Stimulated activated CD4-positive, alpha-beta T cell treated with anti-CD3 and anti-CD28 coated beads, Interleukin-1b, Interleukin-23, amount 100 ng/mL, for 24 hours (primary cell): Measurements from ENCODE around the gene PCK1.

ENCODE experiments used
- DNase-seq, 4 experiments: peaks; one replicate each; pipeline ENCODE4 v3.0.0-alpha.2; 2020; ENCODE audit warnings: low read depth in 4 of 4, low spot score in 1 of 4

PCK1 gene

DNA sequence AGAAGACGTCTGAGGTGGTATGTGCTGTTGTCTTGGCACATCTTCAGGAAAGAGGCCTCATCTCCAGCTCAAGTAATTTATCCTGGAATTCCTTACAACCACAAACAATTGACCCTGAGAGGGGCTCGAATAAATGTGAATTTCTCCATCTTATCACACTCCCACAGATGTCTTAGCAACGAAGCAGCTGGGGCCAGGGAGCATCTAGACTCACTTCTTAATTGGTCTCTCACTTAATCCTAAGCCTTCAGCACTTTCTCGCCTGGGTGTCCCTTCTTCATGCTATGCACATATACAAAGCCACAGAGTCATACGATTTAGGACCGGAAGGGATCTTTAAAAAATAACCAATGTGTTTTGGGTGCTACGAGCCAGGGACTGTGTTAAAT lies 27.1 kb downstream of the PCK1 start:
- no peak for DNase-seq

DNA sequence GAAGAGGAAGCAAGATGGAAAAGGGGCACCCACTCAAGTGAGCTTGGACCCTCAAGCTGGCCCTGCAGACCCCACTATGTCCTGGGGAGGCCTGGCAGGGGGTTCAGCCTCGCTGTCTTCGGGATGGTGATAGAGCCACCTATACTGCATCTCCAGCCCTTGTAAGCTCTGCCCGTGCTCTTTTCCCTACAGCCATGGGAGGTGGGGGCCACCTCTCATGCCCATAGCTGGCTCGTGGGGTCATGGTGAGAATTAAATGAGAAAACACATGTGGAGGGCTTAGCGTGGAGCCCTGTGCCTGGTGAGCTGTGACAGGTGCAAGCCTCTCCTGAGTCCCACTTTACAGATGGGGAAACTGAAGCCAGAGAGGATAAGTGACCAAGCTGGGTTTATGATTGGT lies 27.7 kb downstream of the PCK1 start:
- DNase-seq, result no peak

DNA sequence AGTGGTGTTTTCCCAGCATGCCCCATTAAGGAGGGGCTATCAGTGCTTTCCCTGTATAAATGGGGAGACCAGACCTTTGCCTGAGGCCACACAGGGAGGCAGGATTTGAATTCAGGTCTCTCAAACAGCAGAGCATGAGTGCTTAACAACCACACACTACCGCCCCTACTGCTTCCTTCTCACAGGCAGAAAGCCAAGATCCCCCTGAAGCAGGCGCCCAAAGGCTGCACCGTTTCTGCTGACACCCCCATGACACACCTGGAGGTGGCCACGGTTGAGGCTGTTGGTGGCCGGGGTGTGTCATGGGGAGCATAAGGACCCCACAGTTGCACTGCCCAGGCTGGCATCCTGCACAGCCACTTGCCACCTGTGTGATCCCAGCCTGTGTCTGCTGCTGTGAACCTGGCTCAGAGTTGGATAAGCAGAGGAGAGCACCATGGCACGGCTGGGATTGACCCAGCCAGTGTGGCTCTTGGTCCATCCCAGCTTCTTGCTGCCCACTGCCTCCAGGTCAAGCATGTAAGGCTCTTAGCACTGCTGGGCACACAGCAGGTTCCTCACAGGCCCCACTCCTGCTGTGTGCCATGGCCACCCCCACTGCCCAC lies 28.3 kb downstream of the PCK1 start:
- no peak for DNase-seq

DNA sequence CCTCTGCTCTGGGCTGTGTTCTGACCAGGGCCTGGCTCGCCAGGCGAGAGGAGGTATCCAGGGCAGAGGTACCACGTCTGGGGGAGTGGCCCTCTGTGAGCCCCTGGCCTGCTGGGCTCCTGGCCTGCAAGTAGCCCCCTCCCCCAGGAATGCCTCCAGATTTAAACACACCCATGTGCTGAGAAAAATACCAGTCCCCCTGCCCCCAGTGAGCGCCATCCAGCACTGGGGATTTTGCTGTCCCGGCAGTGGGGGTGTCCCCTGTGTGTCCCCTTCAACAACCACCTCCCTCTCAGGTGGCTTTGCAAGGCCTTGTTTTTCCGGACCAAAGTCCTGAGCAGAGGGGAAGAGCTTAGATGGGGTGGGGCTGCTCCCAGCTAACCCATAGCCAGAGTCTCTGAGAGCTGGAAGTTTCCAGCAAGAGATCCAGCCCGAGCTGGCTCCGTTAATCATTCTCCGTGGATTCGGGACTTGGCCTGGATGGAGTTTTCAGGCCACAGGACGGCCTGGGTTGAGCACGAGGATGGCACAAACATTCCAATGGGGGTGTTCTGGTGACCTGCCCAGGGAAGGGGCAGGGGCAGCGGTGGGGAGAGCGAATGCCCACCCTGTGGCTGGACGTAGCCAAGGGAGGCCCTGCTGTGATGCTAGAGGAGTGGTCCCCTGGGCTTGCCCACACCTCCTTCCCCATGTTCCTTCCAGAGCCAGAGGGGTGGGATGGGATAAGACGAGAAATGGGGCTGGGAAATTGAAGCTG lies 29.0 kb downstream of the PCK1 start:
- DNase-seq, result no peak

DNA sequence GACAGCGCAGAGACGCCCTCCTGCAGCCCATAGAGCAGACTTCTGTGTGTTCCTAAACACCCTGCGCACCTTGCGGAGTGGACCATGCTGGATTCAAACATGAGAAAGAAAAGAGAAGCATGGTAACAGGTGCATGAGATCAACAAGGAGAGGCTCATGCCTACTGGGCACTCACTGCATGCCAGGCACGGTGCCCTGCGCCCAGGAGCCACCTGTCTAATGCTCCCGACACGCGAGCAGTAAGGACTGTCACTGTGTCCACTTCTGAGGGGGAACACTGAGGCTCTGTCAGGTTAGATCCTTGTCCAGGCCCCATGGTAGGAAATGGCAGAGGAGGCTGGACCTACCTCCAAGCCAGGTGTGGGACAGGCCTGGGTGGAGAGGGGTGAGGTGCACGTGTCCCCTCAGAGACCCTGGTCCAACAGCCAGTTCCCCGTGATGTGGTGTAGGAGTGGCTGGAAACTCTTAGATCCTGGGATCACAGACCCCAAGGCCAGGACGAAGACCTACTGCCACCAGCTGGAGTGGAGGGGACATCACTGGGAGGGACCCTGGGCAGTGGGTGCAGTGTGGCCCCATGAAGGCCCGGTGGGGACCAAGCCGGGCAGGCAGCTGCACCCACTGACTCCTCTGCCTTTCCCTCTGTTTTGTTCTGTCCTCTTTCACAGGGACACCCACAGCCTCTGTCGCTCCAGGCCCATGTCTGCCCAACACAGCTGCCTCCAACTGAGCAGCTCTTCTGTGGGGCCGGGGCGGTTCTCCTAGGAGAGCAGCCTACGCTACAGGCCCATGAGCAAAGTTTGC lies 29.8 kb downstream of the PCK1 start:
- DNase-seq, result no peak

DNA sequence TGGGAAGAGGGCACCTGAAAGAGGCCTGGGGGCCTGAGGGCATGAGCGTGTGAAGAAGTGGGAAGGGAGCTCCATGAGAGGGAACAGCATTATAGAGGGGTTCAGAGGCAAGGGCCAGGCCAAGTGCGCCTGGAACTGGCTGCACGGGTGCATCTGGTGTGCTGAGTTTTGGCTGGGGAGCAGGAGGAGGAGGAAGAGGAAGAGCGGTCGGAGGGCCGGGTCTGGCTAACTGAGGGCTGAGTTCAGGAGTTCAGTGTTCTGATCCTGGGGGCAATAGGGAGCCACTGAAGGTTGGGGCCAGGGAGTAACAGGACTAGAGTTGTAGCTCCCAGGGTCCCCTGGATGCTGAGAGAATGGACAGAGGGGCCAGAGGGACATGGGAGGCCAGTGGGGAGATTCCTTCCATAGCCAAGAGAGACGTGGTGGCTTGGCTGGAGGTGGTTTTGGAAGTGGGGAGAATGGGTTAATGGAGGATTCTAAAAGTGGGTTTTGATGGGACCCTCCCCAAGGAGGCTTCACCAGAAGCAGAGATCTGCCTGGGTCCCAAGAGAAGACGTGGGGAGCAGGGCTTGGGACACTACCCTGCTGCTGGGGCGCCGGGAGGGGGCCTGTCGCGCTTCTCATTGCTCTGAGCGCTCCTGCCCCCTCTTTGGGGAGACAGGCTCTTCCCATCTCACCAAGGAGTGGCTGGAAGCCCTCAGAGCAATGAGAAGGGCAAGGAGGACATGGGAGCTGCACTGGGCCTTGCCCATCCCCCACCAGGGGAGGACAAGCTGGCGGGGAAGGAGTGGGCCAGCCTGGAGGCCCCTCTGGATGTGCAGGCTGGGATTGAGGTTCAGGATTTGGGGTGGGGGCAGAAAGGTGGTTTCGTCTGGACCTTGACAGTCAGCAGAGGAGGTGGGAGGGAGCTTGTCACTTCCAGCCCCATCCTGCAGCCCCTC lies 30.6 kb downstream of the PCK1 start:
- DNase-seq, result no peak

DNA sequence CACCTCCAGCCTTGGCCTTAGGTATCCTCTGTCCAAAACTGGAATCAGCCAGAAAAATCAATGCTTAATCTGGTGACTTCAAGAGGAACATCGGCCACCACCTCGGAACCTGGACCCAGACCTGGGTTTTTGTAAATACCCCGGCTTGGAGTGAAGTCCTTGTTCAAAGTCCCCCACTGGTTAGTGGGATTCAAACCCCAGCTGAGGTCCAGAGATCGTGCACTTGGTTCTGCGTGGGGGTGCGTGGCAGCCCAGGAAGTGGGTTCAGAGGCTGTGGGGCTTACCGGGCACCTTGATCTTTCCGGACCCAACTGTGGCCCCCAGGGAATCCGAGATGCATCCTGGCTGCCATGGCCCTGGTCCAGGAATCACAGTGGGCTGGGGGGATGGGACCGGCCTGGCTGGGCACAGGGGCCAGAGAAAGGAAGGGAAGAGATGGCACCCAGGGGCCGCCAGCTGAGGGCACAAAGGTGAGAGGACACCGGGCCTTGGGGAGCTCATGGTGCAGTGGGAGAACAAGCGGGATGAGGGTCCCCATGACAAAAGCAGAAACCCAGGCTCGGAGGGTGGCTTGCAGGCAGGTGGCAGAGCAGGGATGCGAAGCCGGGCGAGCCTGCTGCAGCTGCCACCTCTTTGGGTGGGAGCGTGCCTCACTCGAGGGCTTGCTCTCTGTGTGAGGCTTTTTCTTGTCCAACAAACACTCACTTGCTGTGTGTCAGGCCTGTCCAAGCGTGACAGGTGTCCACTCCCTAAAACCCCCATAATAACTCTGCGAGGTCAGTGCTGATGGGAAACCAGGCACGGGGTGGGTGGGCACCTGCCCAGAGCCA lies 31.6 kb downstream of the PCK1 start:
- DNase-seq, result no peak

DNA sequence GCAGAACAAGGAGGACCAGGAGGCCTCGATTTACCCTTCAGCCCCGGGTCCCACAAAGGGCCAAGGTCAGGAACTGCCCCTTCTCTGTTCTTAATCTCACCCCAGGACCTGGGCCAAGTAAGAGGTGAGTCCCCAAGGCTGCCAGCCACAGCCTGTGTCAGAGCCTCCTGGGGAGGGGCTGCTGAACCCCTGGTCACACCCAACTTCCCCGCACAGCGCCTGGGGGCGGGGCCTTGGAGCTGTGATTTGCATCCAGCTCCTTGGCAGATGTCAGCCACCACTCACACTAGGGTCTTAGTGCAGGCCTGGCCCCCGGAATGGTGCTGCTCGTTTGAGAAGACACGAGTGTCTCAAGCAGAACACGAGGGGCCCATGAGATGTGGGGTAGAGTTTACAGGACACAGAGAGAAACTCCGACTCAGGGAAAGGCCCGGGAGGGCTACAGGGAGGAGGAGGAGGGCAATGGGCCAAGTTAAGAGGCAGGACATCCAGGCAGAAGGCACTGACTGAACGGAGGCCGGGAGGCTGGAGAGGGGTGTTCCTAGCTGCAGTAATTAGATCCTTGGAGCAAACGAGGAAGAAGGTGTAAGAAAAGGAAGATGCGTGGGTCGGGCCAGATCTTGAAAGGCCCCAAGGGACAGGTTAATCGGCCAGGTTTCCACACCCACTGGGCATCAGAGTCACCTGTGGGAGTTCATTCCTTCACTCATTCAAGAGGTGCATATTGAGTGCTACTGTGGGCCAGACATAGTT lies 32.4 kb downstream of the PCK1 start:
- DNase-seq, result no peak

DNA sequence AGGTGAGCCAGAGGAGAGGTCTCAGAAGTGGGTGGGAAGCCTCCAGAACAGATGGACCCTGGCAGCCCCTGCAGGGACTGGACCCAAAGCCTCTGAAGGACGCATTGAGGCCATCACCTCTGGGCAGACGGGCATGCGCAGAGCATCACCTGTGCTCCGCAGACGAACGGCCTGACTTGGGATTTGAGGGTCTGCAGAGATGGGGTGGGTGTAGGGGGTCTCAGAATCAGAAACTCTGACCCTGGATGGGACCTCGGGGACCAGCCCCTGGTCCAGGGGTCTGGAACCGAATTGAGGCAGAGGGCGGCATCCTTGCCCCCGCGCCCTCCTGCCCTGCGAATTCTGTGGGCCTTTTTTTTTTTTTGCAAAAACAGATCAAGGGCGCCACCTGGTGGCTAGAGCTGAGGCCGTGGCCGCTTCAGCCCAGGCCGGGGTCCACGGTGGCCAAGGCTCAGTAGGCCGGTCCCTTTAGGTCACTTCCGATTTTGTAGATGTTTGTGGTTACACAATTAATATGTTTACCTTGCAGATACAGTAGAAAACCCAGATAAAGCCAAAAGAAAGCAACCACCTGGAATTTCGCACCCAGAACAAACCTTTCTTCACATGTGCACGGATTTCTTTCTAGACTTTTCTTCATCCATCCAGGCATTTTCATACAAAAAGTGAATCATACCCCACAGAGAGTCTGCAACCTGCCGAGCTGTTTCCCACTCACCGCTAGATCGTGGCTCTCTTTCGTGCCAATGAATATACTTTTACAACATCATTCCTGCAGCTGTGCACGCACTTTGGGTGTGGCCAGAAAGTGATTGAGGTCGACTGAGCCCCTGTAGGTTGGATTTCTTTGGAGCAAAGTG lies 33.4 kb downstream of the PCK1 start:
- DNase-seq, result peak in 3 of 4 experiments; percentile 25 to 52 (median 34)

DNA sequence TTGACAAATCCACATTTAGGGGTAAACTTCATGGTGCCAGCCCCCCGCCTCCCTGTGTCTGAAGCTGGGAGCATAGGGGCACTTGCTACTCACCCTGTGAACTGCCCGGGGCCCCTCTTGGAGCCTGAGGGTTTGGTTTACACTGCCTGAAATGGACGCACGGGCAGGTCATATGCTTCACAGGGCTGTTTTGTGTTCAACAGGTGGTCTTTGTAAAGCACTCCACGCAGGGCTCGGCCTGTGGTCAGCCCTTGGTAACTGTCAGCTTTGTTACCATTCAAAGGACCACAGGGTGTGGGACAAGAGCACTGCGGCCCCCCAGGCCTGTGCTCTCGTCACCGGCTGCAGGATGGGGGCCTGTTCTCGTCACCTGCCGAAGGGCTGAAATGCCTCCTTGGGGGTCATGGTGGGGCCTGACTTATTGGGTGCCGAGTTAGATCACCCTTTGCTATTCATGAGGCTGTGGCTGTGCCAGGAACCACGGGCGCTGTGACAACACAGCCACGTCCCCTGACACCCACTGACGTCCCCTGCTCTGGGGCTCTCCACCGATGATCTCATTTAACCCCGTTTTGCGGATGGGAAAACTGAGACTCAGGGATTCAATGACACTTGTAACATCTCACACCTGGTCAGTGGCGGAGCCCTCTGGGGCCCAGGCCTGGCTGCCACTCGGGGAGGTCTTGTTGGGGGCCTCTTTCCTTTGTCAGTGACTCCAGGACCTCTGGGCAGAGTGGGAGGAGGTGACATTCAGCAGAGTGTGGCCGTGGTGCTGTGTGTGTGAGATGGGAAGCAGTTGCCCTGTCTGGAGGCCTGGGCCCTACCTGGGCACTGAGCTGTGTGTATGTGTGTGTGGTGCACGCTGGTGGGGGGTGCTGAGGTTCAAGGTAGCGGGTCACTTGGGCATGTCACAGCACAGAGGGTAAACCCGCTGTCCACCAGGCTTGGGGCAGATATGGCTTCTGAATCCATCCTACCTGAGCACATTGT lies 34.4 kb downstream of the PCK1 start:
- no peak for DNase-seq

DNA sequence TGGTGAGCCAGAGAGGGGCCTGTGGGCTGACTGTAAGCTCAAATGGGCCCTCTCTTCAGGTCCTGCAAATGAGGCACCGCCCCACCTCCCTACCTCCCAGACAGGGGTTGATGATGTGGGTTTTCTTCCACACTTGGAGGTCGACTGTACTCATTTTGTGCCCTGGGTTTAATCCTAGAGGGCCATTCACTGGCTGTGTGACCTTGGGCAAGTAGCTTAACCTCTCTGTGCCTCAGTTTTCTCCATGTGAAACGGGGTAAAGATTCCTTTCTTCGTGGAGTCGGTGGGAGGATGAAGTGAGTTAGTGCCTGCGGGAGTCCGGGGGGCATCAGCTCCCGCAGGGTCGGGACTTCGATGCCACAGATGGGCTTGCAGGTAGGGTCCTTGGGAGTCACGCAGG lies 35.4 kb downstream of the PCK1 start:
- DNase-seq, result no peak

DNA sequence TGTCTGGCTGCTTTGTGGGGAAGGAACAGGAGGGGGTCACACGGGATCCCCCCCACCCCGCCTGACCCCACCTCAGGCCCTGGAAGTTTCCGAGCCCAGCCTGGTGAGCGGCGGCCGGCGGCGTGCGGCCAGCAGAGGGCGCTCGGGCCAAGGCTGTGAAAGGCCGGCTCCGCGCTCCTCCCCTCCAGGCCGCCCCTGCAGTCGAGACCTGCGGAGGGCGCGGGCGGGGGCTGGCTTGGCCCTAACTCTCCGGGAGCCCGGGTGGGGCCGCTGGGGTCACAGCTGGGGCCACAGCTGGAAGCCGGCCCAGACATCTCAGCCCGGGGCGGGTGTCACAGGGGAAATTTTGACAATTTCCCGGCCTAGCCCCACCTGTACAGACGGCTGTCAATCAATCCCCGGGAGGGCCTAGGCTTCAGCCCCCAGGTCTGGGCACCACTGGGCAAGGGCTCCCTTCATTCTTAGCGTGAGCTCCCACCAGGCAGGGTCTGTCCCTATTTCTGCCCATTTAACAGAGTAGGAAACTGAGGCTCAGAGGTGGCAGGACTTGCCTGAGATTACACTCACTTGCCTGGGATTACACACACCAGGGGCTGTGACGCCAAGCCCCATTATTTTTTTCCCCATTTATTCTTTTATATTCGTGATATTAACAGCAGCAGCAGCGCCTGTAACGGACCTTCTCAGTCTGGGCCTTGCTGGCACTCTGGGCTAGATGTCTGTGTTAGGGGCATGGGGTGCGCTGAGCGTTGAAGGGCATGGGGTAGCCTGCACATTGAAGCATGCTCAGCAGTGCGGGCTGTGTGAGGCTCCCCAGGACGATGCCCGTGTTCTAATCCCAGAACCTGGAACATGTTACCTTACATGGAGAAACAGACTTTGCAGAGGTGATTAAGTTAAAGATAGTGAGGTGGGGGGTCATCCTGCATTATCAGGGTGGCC lies 36.4 kb downstream of the PCK1 start:
- DNase-seq, result peak; percentile 50 to 61 (median 59)

DNA sequence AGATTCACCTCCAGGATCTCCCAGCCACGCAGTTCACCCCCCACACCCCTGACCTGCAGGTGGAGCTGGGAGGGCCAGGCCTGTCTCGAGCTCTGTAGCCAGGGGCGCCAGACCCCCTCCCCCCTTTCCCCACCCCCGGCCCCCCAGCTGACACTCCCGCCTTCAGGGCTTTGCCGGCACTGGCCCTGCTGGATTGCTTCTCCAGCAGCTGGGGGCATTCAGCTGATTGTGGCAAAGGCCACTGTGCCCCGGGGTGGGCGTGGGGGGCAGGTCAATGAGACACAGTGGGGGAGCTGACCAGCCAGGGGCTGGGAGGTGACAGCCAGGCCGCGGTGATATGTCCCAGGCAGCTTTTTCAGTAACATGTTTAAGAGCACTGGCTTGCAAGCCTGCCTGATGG lies 37.1 kb downstream of the PCK1 start:
- no peak for DNase-seq

DNA sequence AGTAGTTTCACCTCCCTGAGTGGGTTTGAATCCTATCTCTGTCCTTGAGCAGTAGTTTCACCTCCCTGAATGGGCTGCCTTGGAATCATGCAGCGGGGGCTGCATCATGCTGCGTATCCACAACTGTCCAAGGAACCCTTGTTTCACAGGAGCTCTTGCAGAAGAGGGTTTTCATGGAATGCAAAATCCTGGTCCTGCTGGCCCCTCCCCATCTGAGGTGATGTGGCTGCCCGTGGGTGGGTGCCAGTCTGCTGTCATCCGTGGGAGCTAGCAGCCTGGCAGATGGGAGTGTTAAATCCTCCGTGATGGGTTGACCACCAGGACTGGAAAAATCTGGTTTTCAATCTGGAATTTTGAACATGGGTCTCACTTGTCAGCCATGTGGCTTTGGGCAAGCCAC lies 37.6 kb downstream of the PCK1 start:
- no peak for DNase-seq

DNA sequence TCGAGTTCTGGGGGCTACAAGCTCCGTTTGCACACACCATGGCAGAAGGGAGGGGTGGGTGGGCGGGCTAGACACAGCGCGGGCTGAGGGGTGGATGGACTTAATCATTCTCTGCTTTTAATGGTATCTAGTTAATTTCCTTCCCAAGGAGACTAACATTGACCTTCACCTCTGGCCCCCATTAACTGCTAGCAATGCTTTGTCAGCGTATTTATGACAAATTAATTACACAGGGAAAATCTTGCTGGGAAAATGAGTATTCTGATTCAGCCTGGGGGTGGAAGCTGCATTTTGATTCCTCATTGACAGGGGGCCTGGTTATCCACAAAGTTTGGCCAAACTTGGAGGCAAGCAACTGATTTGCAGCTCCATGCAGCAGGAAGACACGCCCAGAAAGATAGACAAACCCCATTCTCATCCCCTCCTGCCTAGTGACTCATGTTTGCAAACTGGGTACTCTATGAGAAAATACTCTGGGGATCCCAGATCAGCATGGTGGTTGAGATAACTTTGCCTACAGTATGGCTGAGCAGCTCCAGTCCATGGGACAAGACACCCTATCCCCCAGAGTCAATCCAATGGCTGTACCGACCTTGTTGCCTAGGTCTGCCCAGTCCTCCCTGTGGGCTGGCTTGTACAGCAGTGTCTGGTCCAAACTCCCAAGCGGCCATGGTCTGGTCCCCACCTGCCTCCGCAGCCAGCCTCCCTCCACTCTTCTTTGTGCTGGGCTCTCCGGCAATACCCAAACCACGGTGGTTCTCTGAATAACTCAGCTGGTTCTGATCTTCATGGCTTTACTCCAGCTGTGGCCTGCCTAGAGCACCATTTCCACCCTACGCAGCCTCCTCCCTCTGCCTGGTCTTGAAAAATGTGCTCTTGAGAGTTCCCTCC lies 39.7 kb downstream of the PCK1 start:
- DNase-seq, result no peak
